Measurements from ENCODE around the gene SLF2.

SLF2 gene

GRCh38 chr10:100876585-100877460 is 35.9 kb upstream of the SLF2 start:
- Histone ChIP-seq H3K4me1 (ENCODE audit: insufficient read depth, low read length, severe bottlenecking) (no peaks in the 10 kb centered on the region), H3K9me2 (ENCODE audit: low read depth, low read length) (no peaks in the 10 kb centered on the region), H3K9me3 (ENCODE audit: low read length) (no peaks in the 10 kb centered on the region), H3K36me3 (ENCODE audit: insufficient read depth, low read length) (no peaks in the 10 kb centered on the region), H3K4me3 (ENCODE audit: low read depth, low read length, poor library complexity, severe bottlenecking) (no peak overlapping the region), H3K79me2 (ENCODE audit: insufficient read depth, low read length) (no peaks in the 10 kb centered on the region), H3K9ac (ENCODE audit: low read length) (no peak overlapping the region), H3K27me3 (ENCODE audit: insufficient read depth, low read length) (no peaks in the 10 kb centered on the region), H3K27ac (ENCODE audit: low read depth, low read length, poor library complexity, severe bottlenecking) (no peak overlapping the region), H3F3A (ENCODE audit: insufficient read depth, low read length) (no peaks in the 10 kb centered on the region), H2AFZ (ENCODE audit: low read length) (no peak overlapping the region), H3K4me2 (ENCODE audit: low read length) (no peak overlapping the region), H4K20me1 (ENCODE audit: insufficient read depth, low read length) (no peaks in the 10 kb centered on the region)
- TF ChIP-seq CTCF (IDR thresholded peaks at IDR 0.05; ENCODE audit: low read length) (no peak), EZH2 (IDR thresholded peaks at IDR 0.05; ENCODE audit: borderline replicate concordance, low read length) (no peak)

DNA sequence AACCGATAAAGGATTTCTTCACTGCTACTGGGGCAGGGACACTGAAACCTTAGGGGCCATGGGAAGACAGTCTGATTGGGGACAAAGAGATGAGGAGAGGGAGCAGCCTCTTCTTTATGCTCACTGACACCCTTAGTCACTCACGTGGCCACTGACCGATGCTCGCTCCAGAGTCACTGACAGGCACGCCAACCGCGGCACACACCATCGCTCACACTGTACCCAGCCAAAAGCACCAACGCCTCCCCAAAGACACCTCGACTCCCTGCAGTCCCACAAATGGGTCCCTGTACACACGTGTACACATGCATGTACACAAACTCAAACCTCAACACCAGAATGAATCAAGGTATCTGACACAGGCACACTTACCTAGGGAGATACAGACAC is 35.3 kb upstream of the SLF2 start:
- Histone ChIP-seq H3K79me2 (ENCODE audit: insufficient read depth, low read length) (no peaks in the 10 kb centered on the region), H4K20me1 (ENCODE audit: insufficient read depth, low read length) (no peaks in the 10 kb centered on the region), H3K36me3 (ENCODE audit: insufficient read depth, low read length) (no peaks in the 10 kb centered on the region), H3F3A (ENCODE audit: insufficient read depth, low read length) (no peaks in the 10 kb centered on the region), H3K9me3 (ENCODE audit: low read length) (no peaks in the 10 kb centered on the region), H3K27ac (ENCODE audit: low read depth, low read length, poor library complexity, severe bottlenecking) (no peak overlapping the region), H3K27me3 (ENCODE audit: insufficient read depth, low read length) (no peaks in the 10 kb centered on the region), H2AFZ (ENCODE audit: low read length) (no peak overlapping the region), H3K4me3 (ENCODE audit: low read depth, low read length, poor library complexity, severe bottlenecking) (no peak overlapping the region), H3K9ac (ENCODE audit: low read length) (no peak overlapping the region), H3K4me2 (ENCODE audit: low read length) (no peak overlapping the region), H3K4me1 (ENCODE audit: insufficient read depth, low read length, severe bottlenecking) (no peaks in the 10 kb centered on the region), H3K9me2 (ENCODE audit: low read depth, low read length) (no peaks in the 10 kb centered on the region)
- TF ChIP-seq EZH2 (IDR thresholded peaks at IDR 0.05; ENCODE audit: borderline replicate concordance, low read length), result no peak
- no peak for TF ChIP-seq CTCF (IDR thresholded peaks at IDR 0.05; ENCODE audit: low read length)

DNA sequence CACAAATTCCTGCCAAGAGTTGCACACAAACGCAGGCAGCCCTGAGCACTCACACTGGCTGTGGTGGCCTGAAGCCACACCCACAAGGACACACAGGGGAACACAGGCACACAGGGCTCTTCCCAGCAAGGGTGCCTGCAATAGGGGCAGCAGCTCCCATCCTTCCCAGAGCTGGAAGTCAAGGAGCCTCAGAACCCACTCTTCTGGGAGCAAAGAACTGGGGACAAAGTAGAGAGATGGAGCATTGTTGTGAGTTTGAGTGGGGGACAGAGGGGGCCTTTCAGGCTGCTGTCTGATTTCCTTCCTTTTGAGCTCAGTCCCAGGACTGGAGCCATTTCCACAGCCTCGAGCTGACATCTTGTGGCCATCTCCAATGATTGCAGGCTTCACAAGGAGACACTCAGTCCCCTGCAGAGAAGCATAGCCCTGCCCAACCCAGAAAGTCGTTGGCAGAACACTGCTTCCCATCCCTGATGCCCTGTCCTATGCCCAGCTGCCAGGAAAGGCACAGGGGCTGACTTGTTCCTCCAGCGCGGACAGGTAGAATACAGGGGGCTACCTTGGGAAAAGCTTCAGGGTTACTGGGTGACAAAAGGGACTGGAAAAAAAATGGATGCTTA is 34.4 kb upstream of the SLF2 start:
- Histone ChIP-seq H3K27ac (ENCODE audit: low read depth, low read length, poor library complexity, severe bottlenecking) (no peak overlapping the region), H3K4me1 (ENCODE audit: insufficient read depth, low read length, severe bottlenecking) (no peaks in the 10 kb centered on the region), H3K4me2 (ENCODE audit: low read length) (no peak overlapping the region), H2AFZ (ENCODE audit: low read length) (no peak overlapping the region), H3K36me3 (ENCODE audit: insufficient read depth, low read length) (no peaks in the 10 kb centered on the region), H3K79me2 (ENCODE audit: insufficient read depth, low read length) (no peaks in the 10 kb centered on the region), H4K20me1 (ENCODE audit: insufficient read depth, low read length) (no peaks in the 10 kb centered on the region), H3K27me3 (ENCODE audit: insufficient read depth, low read length) (no peaks in the 10 kb centered on the region), H3K9me2 (ENCODE audit: low read depth, low read length) (no peaks in the 10 kb centered on the region), H3K9me3 (ENCODE audit: low read length) (no peaks in the 10 kb centered on the region), H3F3A (ENCODE audit: insufficient read depth, low read length) (no peaks in the 10 kb centered on the region), H3K9ac (ENCODE audit: low read length) (no peak overlapping the region), H3K4me3 (ENCODE audit: low read depth, low read length, poor library complexity, severe bottlenecking) (no peak overlapping the region)
- peak; percentile 27; the same call in 1 of the 2 replicates for TF ChIP-seq CTCF (IDR thresholded peaks at IDR 0.05; ENCODE audit: low read length)
- TF ChIP-seq EZH2 (IDR thresholded peaks at IDR 0.05; ENCODE audit: borderline replicate concordance, low read length), result no peak
